Caki2 (cell line): ENCODE measurements around the gene TBC1D22A. TPM values are rescaled to one million over a fixed set of nuclear protein-coding genes. Genes with fewer than 3 reads are reported as not detected.

Experiments used
- DNase-seq: peaks from one replicate; pipeline ENCODE4 v3.0.0-alpha.2; 2015; ENCODE audit warnings: low read depth
- in situ Hi-C: cut with HindIII; loops from 2 replicates; pipeline ENCODE4 v1.10.0; 2016; ENCODE audit warnings: low sequenced_read_pairs, low pct_unique_long_range_greater_than_20kb, mixed read lengths
- total RNA-seq: library from RNA; depleted of rRNA; stranded (reverse); fragments of >200 nt; shearing (Covaris generic); gene quantifications from 2 replicates; pipeline ENCODE4 v1.2.3, GENCODE V29; 2014; ENCODE audit warnings: low replicate concordance

Gene TBC1D22A
- total RNA-seq, 1 experiment from 2014 or later: 15.0 TPM

GRCh38 chr22:47175151-47176025, 412.9 kb downstream of the TBC1D22A start:
- no peak for DNase-seq
- in situ Hi-C loops: no loop called here

- DNase-seq: no peak
- in situ Hi-C loops: no loop called here
Observed at GRCh38 chr22:47176026-47176389, 413.6 kb downstream of the TBC1D22A start.

- no peak for DNase-seq
- in situ Hi-C loops: no loop called here
Observed at GRCh38 chr22:47176573-47177333, 414.3 kb downstream of the TBC1D22A start.

GRCh38 chr22:47177334-47177815, 414.9 kb downstream of the TBC1D22A start:
- DNase-seq: no peak
- in situ Hi-C loops: no loop called here

- no peak for DNase-seq
- in situ Hi-C loops: no loop called here
Observed at GRCh38 chr22:47178339-47178738, 415.9 kb downstream of the TBC1D22A start.

- in situ Hi-C loops: no loop called here
- no peak for DNase-seq
Observed at GRCh38 chr22:47180796-47181195, 418.3 kb downstream of the TBC1D22A start.

GRCh38 chr22:47187176-47187957, 424.9 kb downstream of the TBC1D22A start:
- in situ Hi-C loops: no loop called here
- no peak for DNase-seq

- DNase-seq: no peak
Observed at GRCh38 chr22:47188261-47189055, 426.0 kb downstream of the TBC1D22A start.

GRCh38 chr22:47189056-47189916, 426.8 kb downstream of the TBC1D22A start:
- no peak for DNase-seq
- in situ Hi-C loops: no loop called here

More at GRCh38 chr22:47188261-47189055, 426.0 kb downstream of the TBC1D22A start:
- in situ Hi-C loops: no loop called here

- no peak for DNase-seq
- in situ Hi-C loops: no loop called here
Observed at GRCh38 chr22:47190276-47190956, 428.0 kb downstream of the TBC1D22A start.

- DNase-seq: no peak
Observed at GRCh38 chr22:47190957-47191670, 428.7 kb downstream of the TBC1D22A start.

GRCh38 chr22:47191671-47192650, 429.5 kb downstream of the TBC1D22A start:
- in situ Hi-C loops: no loop called here
- no peak for DNase-seq

More at GRCh38 chr22:47190957-47191670, 428.7 kb downstream of the TBC1D22A start:
- in situ Hi-C loops: no loop called here

GRCh38 chr22:47192651-47193437, 430.4 kb downstream of the TBC1D22A start:
- in situ Hi-C loops: no loop called here
- DNase-seq: peak; percentile 38
